AG09319 (cell line): Measurements from ENCODE around the gene ARHGEF4.

Experiments
- DNase-seq: peaks from one replicate; pipeline ENCODE4 v3.0.0-alpha.2; 2010; ENCODE audit warnings: low read depth; ENCODE audit errors: extremely low read depth
- TF ChIP-seq, protein P1 (sequence below): IDR thresholded peaks from 2 replicates; pipeline ENCODE4 v1.5.1; 2011; ENCODE audit warnings: low read depth, mild to moderate bottlenecking, inconsistent platforms, low read length, moderate library complexity

Gene ARHGEF4

DNA sequence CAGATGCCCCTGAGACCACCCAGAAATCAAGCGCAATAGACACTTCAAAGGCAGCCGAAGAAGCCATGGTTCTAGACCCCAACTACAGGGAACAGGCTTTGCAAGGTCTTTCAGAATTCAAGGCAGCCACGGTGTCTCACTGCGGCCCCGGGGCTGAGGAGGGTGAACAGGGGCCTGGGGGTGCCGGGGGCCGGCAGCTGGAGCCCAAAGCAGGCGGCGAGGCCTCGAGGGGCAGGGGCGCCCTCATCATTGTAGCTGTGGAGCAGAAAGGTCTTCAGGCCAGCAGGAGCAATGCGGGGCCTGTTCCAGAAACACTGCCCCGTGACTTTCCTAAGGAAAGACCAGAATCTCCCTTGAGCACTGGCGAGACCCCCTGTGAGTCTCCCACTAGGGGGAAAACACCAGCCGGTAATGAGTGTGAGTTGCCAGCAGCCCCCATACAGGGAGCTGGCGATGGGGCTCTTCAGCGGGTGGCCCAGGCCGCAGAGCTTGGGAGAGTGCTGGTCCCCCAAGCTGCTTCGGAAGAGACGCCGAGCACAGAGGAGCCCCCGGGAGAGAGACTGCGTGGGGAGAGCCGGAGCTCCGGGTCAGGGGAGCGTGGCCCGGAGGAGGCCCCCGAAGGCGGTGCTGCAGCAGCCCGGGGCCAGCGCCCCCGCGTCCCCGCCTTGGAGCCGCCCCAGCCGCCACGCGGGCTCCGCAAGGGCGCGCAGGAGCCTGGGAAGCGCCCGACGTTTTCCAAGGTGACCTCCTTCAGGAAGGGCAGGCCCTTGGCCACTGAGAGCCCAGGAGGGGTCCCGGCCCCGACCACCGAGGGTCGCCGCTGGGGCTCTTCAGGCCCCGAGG lies 79.1 kb downstream of the ARHGEF4 start:
- DNase-seq, result no peak
- TF ChIP-seq, protein P1, sequence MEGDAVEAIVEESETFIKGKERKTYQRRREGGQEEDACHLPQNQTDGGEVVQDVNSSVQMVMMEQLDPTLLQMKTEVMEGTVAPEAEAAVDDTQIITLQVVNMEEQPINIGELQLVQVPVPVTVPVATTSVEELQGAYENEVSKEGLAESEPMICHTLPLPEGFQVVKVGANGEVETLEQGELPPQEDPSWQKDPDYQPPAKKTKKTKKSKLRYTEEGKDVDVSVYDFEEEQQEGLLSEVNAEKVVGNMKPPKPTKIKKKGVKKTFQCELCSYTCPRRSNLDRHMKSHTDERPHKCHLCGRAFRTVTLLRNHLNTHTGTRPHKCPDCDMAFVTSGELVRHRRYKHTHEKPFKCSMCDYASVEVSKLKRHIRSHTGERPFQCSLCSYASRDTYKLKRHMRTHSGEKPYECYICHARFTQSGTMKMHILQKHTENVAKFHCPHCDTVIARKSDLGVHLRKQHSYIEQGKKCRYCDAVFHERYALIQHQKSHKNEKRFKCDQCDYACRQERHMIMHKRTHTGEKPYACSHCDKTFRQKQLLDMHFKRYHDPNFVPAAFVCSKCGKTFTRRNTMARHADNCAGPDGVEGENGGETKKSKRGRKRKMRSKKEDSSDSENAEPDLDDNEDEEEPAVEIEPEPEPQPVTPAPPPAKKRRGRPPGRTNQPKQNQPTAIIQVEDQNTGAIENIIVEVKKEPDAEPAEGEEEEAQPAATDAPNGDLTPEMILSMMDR, result no peak

DNA sequence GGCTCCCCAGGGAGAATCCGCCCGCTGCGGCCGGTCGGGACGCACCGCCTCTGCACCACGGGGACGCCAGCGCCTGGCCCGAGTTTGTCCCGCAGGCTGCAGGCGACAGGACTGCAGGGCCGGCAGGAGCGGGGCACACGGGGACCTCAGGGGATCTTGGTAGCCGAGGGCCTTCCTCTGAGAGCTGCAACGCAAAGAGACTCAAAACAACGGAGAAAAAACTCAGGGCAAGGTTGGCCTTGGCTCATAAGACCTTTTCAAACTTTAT lies 79.7 kb downstream of the ARHGEF4 start:
- DNase-seq, result no peak
- TF ChIP-seq, protein P1, result no peak

DNA sequence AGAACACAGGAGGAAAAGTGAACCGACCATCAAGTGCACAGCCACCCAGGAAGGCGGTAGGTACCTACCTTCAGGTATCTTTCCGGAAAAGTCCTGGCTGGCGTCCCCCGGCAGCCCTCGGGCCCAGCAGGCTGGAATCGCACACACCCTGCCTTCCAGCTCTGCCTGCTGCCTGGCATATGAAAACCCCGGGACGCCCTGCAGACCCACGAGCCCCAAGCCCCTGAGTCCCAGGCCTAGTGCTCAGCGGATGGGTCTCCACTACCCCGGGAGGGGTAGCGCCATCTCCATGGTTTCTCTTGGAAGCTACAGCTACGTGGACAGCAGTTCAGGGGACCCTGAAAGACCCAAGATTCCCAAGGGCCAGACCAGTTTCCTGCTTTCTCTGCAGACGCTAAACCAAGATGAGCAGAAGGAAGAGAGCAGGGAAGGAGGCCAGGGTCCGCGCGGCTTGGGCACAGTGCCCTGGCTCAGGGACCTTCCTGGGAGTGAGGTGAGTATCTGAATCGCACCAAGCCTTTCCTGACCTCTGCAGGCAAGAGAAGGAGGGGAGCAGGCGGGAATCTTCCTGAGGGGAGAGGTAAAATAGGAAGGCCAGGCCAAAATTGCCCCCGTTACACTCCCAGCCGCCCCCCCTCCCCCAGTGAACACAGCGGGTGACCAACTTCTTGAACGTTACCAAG lies 80.4 kb downstream of the ARHGEF4 start:
- no peak for DNase-seq
- TF ChIP-seq, protein P1, result no peak

DNA sequence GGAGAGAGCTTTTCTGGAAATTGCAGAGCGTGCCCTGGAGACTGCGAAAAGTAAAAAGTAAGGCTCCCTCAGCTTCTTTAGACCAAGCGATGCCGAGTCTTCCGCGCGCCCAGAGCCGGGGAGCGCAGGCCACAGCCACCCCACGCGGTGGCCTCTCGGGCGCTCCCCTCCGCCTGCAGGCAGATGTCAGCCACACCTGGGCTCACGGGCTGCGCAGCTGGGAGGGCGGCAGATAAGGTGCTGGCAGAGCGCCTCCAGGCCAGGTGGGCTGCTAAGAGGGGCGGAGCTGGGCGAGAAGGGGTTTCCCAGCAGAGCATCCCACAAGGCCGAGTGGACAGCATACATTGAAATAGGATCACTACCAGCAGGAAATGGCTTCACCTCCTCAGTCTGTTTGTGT lies 81.7 kb downstream of the ARHGEF4 start:
- TF ChIP-seq, protein P1, result no peak
- no peak for DNase-seq

DNA sequence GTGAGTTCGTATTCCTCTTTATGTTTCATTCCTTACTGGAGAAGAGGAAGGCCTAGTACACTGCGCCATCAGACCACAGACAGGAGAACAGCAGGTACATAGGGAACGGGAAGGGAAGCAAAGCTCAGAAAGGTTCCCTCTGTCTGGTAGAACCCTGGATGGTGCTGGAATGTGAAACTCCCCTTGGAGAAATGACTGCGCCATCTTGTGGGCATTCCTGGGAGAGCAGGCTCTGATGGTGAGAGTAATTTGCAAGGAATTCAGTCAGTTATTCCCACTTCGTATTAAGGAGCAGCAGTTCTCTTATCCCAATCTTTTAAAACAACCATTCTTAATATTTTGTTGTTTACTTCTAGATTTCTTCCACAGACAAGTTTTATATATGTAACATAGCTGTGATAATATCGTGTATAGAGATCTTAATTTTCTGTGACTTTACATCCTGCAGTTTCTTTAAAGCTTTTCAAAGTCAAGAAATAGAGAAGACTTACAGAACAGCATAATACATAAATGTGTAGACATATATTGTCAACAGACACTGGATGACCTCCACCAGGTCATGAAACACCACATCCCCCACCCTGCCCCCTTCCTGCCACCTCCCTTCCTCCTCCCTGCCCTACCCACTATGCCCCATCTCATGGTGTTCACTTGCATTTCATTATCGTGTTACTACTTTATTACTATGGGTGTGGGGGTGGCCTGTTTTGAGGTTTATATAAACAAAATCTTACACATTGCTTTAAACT lies 83.9 kb downstream of the ARHGEF4 start:
- peak; percentile 22 for DNase-seq
- TF ChIP-seq, protein P1, result peak; percentile 90

DNA sequence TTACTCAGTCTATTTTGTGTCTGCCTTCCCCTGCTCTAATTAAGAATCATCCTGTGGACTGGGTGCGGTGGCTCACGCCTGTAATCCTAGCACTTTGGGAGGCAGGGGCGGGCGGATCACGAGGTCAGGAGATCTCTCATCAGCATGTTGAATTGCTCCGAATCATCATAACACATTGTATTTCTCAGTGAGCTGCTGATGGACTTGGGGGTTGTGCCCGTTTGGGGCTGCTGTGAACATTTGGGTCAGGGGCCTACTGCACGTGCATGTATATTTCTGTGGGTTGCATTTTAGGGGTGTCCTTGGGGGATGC lies 84.4 kb downstream of the ARHGEF4 start:
- no peak for DNase-seq
- TF ChIP-seq, protein P1, result no peak

DNA sequence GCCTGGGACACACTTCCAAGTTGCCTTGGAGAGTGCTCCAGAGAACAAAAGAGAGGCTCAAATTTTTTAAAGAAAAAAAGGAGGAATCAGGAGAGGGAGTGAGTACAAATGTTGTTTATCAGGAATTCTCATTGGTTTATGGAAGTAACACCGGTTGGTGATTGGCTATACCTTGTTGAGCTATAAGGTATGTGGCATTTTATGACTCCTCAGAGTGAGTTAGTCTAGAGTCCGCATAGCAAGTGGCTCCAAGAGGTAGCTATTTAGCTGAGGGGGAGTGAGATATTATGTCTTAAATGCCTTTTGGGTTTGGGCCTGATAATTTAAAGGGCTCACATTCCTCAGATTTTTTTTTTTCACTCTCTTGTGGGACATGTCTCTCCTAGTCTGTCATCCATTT lies 85.7 kb downstream of the ARHGEF4 start:
- DNase-seq, result no peak
- TF ChIP-seq, protein P1, result no peak
